AG04450 (cell line): ENCODE measurements around the gene FRK. TPM values are rescaled to one million over a fixed set of nuclear protein-coding genes. Genes with fewer than 3 reads are reported as not detected.

ENCODE experiments used
- CTCF ChIA-PET: fragments of 300-600, 350-600 bp; formaldehyde crosslinking; extraction: SDS; loops from one replicate; lab custom pipeline; 2022; ENCODE audit warnings: antibody characterized with exemption, inconsistent platforms; lab: Charles Lee
- POLR2A ChIA-PET: fragments of 350-600 bp; formaldehyde crosslinking; extraction: SDS; loops from one replicate; lab custom pipeline; 2021; ENCODE audit warnings: antibody characterized with exemption, inconsistent platforms; lab: Yijun Ruan, JAX
- DNase-seq: peaks from one replicate; pipeline ENCODE4 v3.0.0-alpha.2; 2011; ENCODE audit warnings: low read depth, low spot score
- H3K27ac ChIP-seq: one replicate; pipeline ENCODE4 v1.5.1; 2012; ENCODE audit warnings: low read depth, low read length, control low read depth
- H3K27me3 ChIP-seq: one replicate; pipeline ENCODE4 v1.6.0; 2012; ENCODE audit warnings: low read length; ENCODE audit not compliant: control insufficient read depth, insufficient read depth
- H3K4me3 ChIP-seq: 2 replicates; pipeline ENCODE4 v1.5.1; 2011; ENCODE audit warnings: mild to moderate bottlenecking, low read depth, low read length, control low read depth
- H3K9me3 ChIP-seq: 2 replicates; pipeline ENCODE4 v1.5.1; 2012; ENCODE audit warnings: low read length; ENCODE audit not compliant: control insufficient read depth, insufficient read depth
- polyA plus RNA-seq: library from polyadenylated mRNA; depleted of rRNA; stranded (reverse); fragments of >200 nt; gene quantifications from 2 replicates; pipeline ENCODE4 v1.2.3, GENCODE V29; 2011; rRNA removed
- TF ChIP-seq, protein P1 (sequence below): IDR thresholded peaks from 2 replicates; pipeline ENCODE4 v1.5.1; 2011; ENCODE audit warnings: low read depth, low read length, control low read depth, inconsistent platforms

The FRK gene
- polyA plus RNA-seq, 1 experiment = 0.43 TPM

GRCh38 chr6:115885636-115886366, 174.9 kb downstream of the FRK start:
- TF ChIP-seq, protein P1, sequence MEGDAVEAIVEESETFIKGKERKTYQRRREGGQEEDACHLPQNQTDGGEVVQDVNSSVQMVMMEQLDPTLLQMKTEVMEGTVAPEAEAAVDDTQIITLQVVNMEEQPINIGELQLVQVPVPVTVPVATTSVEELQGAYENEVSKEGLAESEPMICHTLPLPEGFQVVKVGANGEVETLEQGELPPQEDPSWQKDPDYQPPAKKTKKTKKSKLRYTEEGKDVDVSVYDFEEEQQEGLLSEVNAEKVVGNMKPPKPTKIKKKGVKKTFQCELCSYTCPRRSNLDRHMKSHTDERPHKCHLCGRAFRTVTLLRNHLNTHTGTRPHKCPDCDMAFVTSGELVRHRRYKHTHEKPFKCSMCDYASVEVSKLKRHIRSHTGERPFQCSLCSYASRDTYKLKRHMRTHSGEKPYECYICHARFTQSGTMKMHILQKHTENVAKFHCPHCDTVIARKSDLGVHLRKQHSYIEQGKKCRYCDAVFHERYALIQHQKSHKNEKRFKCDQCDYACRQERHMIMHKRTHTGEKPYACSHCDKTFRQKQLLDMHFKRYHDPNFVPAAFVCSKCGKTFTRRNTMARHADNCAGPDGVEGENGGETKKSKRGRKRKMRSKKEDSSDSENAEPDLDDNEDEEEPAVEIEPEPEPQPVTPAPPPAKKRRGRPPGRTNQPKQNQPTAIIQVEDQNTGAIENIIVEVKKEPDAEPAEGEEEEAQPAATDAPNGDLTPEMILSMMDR = no peak
- no peak for DNase-seq
- POLR2A ChIA-PET = no interaction called here
- CTCF ChIA-PET = interaction anchor here (2.2 kb wide), 1 partner anchor 11 kb away, joined by 14 read pairs; no protein-coding TSS in a partner anchor
- Histone ChIP-seq H3K4me3 (no peak overlapping the region), H3K27ac (no peak overlapping the region), H3K27me3 (no peaks in the 10 kb centered on the region), H3K9me3 (no peaks in the 10 kb centered on the region)

DNA sequence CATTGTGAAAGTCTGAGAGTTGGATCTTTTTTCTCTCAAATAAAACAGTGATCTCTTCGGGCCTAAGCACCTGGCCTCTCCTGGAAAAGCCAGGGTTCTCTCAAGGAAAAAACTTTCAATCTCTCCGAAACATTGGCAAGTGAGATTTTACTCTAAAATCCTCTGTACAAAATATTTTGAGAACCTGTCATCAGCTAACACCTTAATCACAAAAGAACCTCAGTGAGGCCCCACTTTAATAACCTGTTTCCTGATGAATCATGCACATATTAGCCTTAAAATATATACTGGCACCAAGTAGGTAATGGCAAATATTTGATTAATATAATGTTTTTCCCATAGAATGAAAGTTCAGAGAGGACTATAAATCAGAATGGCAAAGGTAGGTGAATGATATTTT, 177.9 kb downstream of the FRK start:
- DNase-seq = no peak
- H3K27ac ChIP-seq = no peak overlapping the region
- POLR2A ChIA-PET = no interaction called here
- no peak overlapping the region for H3K4me3 ChIP-seq
- TF ChIP-seq, protein P1 = no peak
- CTCF ChIA-PET = interaction anchor here (2.0 kb wide), 1 partner anchor 13 kb away, joined by 7 read pairs; no protein-coding TSS in a partner anchor
- H3K27me3 ChIP-seq = no peaks in the 10 kb centered on the region
- no peaks in the 10 kb centered on the region for H3K9me3 ChIP-seq

GRCh38 chr6:115882174-115882573, 178.5 kb downstream of the FRK start:
- CTCF ChIA-PET = interaction anchor here (2.0 kb wide), 1 partner anchor 14 kb away, joined by 7 read pairs; no protein-coding TSS in a partner anchor
- Histone ChIP-seq H3K27ac (no peak overlapping the region), H3K4me3 (no peak overlapping the region), H3K9me3 (no peaks in the 10 kb centered on the region), H3K27me3 (no peaks in the 10 kb centered on the region)
- TF ChIP-seq, protein P1 = no peak
- POLR2A ChIA-PET = no interaction called here
- no peak for DNase-seq

Other genes with a start within 250 kb of the FRK start
- 20.9 and 23.2 TPM in 2 replicates for gene NT5DC1, start 40.0 kb upstream of the FRK start, polyA plus RNA-seq
- 0.10 and 0.33 TPM in 2 replicates for gene COL10A1, start 65.2 kb upstream of the FRK start, polyA plus RNA-seq
- gene TSPYL4, start 193.2 kb upstream of the FRK start, polyA plus RNA-seq = 22.0 and 25.1 TPM in 2 replicates
- gene TSPYL1, start 219.0 kb upstream of the FRK start, polyA plus RNA-seq = 65.9 and 71.9 TPM in 2 replicates